Tibial artery (tissue), 4 donors: ENCODE data around the gene PIK3R5.

Experiments
- DNase-seq, 2 donors: peaks; one replicate each; pipeline ENCODE4 v3.0.0-alpha.2; 2019
- H3K27ac ChIP-seq, 2 donors: fragments of 200-600 bp; sonication (generic) in 1 of 2; 1 replicate in 1 of 2; 2 replicates in 1 of 2; pipeline ENCODE4 v1.5.1; 2018 to 2019; ENCODE audit warnings: mild to moderate bottlenecking in 1 of 2
- H3K27me3 ChIP-seq, 2 donors: fragments of 200-600 bp; sonication (generic) in 1 of 2; one replicate each; pipeline versions ENCODE4 v1.5.1 to v1.6.0; 2016 to 2019
- H3K36me3 ChIP-seq, 3 donors: fragments of 200-600 bp; sonication (generic) in 2 of 3; one replicate each; pipeline ENCODE4 v1.5.1; 2016 to 2019; ENCODE audit warnings: mild to moderate bottlenecking in 2 of 3
- H3K4me1 ChIP-seq, 4 donors: fragments of 200-600 bp; sonication (generic) in 2 of 4; 1 replicate in 3 of 4; 2 replicates in 1 of 4; pipeline ENCODE4 v1.5.1; 2016 to 2019
- H3K4me3 ChIP-seq, 2 donors: fragments of 200-600 bp; sonication (generic) in 1 of 2; 1 replicate in 1 of 2; 2 replicates in 1 of 2; pipeline ENCODE4 v1.5.1; 2018 to 2019; ENCODE audit warnings: mild to moderate bottlenecking in 2 of 2
- H3K9me3 ChIP-seq, 3 donors: fragments of 200-600 bp; sonication (generic) in 1 of 3; one replicate each; pipeline ENCODE4 v1.5.1; 2016 to 2019
- CTCF ChIP-seq, 2 experiments: fragments of 200-600 bp in 1 of 2; fragments of 450-650 bp in 1 of 2; IDR thresholded peaks; one replicate each; pipeline ENCODE4 v1.5.1; 2017 to 2019; ENCODE audit warnings: antibody characterized with exemption in 2 of 2, mild to moderate bottlenecking in 1 of 2, moderate library complexity in 1 of 2
- intact Hi-C: fragments of 100-400 bp; cut with DNase I; formaldehyde crosslinking; loops from one replicate; pipeline ENCODE4 v1.15.0; 2023; ENCODE audit warnings: low total_unique reads

PIK3R5 gene

GRCh38 chr17:9006175-9006767 is 40.8 kb upstream of the PIK3R5 start:
- H3K27ac ChIP-seq, result no peak overlapping the region
- no peak overlapping the region for H3K4me3 ChIP-seq
- intact Hi-C loops, result loop anchor here (10.0 kb wide), 1 partner anchor 169 kb away; no protein-coding TSS in a partner anchor
- peaks cover 0 to 33% of the 10 kb centered on the region in 2 donors for H3K27me3 ChIP-seq
- no peak for TF ChIP-seq CTCF (IDR thresholded peaks at IDR 0.05)
- no peaks in the 10 kb centered on the region for H3K36me3 ChIP-seq
- H3K9me3 ChIP-seq, result no peaks in the 10 kb centered on the region
- peaks cover 0 to 19% (median 14%) of the 10 kb centered on the region in 4 donors for H3K4me1 ChIP-seq
- DNase-seq, result no peak

- no peaks in the 10 kb centered on the region for H3K36me3 ChIP-seq
- no peaks in the 10 kb centered on the region for H3K9me3 ChIP-seq
- TF ChIP-seq CTCF (IDR thresholded peaks at IDR 0.05), result no peak
- intact Hi-C loops, result loop anchor here (10.0 kb wide), 1 partner anchor 170 kb away; no protein-coding TSS in a partner anchor
- H3K27me3 ChIP-seq, result peaks cover 0 to 33% of the 10 kb centered on the region in 2 donors
- H3K4me1 ChIP-seq, result peaks cover 0 to 19% (median 14%) of the 10 kb centered on the region in 4 donors
- no peak for DNase-seq
- H3K4me3 ChIP-seq, result no peak overlapping the region
- no peak overlapping the region for H3K27ac ChIP-seq
Observed at GRCh38 chr17:9004961-9005285, 39.4 kb upstream of the PIK3R5 start.

- peaks cover 0 to 19% (median 14%) of the 10 kb centered on the region in 4 donors for H3K4me1 ChIP-seq
- intact Hi-C loops, result loop anchor here (10.0 kb wide), 1 partner anchor 170 kb away; no protein-coding TSS in a partner anchor
- no peak for TF ChIP-seq CTCF (IDR thresholded peaks at IDR 0.05)
- H3K4me3 ChIP-seq, result peak overlapping the region; percentile 57 to 60
- no peaks in the 10 kb centered on the region for H3K36me3 ChIP-seq
- peaks cover 0 to 33% of the 10 kb centered on the region in 2 donors for H3K27me3 ChIP-seq
- DNase-seq, result no peak
- peak overlapping the region in 1 of 2 donors; percentile 60 for H3K27ac ChIP-seq
- H3K9me3 ChIP-seq, result no peaks in the 10 kb centered on the region
Observed at GRCh38 chr17:9004132-9004960, 38.8 kb upstream of the PIK3R5 start.

GRCh38 chr17:9003355-9004131 is 38.0 kb upstream of the PIK3R5 start:
- Histone ChIP-seq H3K4me3 (peak overlapping the region; percentile 57 to 60), H3K27ac (peak overlapping the region; percentile 24 to 64), H3K27me3 (peaks cover 0 to 31% of the 10 kb centered on the region in 2 donors), H3K36me3 (no peaks in the 10 kb centered on the region), H3K4me1 (peaks cover 0 to 19% (median 14%) of the 10 kb centered on the region in 4 donors), H3K9me3 (no peaks in the 10 kb centered on the region)
- intact Hi-C loops, result loop anchor here (10.0 kb wide), 1 partner anchor 171 kb away; no protein-coding TSS in a partner anchor
- no peak for TF ChIP-seq CTCF (IDR thresholded peaks at IDR 0.05)
- peak in 1 of 2 donors; percentile 68 for DNase-seq

GRCh38 chr17:9002606-9003354 is 37.3 kb upstream of the PIK3R5 start:
- TF ChIP-seq CTCF (IDR thresholded peaks at IDR 0.05), result peak; percentile 27 to 33
- no peaks in the 10 kb centered on the region for H3K9me3 ChIP-seq
- H3K36me3 ChIP-seq, result no peaks in the 10 kb centered on the region
- peak in 1 of 2 donors; percentile 81 for DNase-seq
- H3K4me3 ChIP-seq, result peak overlapping the region; percentile 57 to 60
- H3K4me1 ChIP-seq, result peaks cover 0 to 19% (median 14%) of the 10 kb centered on the region in 4 donors
- intact Hi-C loops, result loop anchor here (10.0 kb wide), 1 partner anchor 172 kb away; no protein-coding TSS in a partner anchor
- peaks cover 0 to 31% of the 10 kb centered on the region in 2 donors for H3K27me3 ChIP-seq
- H3K27ac ChIP-seq, result peak overlapping the region; percentile 24 to 64
